Activated CD8-positive, alpha-beta memory T cell treated with anti-CD3 and anti-CD28 coated beads for 48 hours (primary cell): ENCODE data around the gene P2RY6.

Source experiments
- DNase-seq, 3 experiments: peaks; one replicate each; pipeline ENCODE4 v3.0.0-alpha.2; 2020; ENCODE audit warnings: low read depth in 2 of 3, low spot score in 2 of 3

Gene P2RY6

DNA sequence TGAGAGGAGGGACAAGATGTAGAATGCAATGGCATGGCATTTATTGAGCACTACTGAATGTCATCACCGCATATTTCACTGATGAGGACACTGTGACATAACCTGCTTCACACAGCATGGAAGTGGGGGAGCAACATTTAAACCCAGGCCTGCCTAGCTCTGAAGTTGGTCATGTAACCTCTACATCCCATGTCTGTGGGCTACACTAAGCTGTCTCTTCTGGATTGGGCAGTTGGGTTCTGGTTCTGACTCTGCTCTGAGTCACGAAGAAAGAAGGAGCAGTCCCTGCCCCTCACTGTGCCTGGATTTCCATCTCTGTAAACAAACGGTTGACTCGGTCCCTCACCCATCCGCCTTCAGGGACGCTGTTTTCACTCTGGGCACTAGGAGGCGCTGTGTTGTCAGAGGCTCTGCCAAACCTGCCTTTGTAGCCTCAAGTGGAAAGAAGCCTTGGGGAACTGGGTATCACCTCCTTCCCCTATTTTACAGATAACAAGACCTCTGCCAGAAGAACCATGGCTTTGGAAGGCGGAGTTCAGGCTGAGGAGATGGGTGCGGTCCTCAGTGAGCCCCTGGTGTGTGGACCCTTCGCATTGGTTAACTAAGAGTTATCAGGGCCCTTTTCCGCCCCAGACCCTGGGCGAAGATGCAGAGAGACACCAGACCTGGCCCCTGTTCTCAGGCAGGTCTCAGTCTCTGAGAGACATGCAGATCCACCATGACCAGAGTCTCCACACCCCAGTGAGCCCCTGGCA is 23.3 kb downstream of the P2RY6 start:
- peak; percentile 44 to 82 (median 71) for DNase-seq

GRCh38 chr11:73295996-73296318 is 23.8 kb downstream of the P2RY6 start:
- DNase-seq = no peak

DNA sequence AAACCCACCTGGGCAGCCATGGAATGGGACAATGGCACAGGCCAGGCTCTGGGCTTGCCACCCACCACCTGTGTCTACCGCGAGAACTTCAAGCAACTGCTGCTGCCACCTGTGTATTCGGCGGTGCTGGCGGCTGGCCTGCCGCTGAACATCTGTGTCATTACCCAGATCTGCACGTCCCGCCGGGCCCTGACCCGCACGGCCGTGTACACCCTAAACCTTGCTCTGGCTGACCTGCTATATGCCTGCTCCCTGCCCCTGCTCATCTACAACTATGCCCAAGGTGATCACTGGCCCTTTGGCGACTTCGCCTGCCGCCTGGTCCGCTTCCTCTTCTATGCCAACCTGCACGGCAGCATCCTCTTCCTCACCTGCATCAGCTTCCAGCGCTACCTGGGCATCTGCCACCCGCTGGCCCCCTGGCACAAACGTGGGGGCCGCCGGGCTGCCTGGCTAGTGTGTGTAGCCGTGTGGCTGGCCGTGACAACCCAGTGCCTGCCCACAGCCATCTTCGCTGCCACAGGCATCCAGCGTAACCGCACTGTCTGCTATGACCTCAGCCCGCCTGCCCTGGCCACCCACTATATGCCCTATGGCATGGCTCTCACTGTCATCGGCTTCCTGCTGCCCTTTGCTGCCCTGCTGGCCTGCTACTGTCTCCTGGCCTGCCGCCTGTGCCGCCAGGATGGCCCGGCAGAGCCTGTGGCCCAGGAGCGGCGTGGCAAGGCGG is 24.5 kb downstream of the P2RY6 start:
- DNase-seq = no peak

DNA sequence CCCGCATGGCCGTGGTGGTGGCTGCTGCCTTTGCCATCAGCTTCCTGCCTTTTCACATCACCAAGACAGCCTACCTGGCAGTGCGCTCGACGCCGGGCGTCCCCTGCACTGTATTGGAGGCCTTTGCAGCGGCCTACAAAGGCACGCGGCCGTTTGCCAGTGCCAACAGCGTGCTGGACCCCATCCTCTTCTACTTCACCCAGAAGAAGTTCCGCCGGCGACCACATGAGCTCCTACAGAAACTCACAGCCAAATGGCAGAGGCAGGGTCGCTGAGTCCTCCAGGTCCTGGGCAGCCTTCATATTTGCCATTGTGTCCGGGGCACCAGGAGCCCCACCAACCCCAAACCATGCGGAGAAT is 25.1 kb downstream of the P2RY6 start:
- no peak for DNase-seq

- DNase-seq = no peak
Measured at GRCh38 chr11:73297702-73298101, 25.6 kb downstream of the P2RY6 start.

DNA sequence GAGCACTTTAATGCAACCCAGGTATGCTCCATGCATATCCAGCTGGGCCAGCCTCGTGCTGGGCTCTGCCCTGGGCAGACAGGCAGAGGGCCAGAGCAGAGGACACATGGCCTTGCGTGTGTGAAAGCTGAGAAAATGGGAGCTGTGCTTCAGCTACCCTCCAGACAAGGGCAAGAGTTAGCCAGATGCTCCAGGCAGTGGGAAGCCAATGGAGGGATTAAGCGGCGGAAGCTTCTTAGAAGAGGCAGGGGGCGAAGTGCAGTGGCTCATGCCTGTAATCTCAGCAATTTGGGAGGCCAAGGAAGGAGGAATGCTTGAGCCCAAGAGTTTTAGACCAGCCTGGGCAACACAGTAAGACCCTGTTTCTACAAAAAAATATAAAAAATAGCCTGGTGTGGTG is 26.1 kb downstream of the P2RY6 start:
- no peak for DNase-seq

DNA sequence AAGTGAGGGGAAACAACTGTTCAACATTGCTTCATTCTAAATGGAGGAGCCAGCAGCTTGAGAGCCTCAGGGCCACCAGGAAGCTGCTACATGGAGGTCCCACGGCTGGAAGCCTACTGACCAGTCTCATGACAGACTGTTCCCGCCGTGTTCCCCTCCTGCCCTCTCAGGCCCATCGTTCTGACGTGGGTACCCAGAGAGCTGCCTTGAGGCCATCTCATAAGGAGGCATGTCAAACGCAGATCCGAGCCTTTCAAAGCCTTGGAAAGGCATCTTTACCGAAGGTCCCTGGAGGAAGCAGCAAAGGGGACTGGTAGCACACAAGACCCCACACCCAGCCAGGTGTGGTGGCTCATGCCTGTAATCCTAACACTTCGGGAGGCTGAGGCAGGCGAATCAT is 27.6 kb downstream of the P2RY6 start:
- no peak for DNase-seq

GRCh38 chr11:73306069-73306841 is 34.1 kb downstream of the P2RY6 start:
- no peak for DNase-seq

- DNase-seq = no peak
Measured at GRCh38 chr11:73306977-73307322, 34.8 kb downstream of the P2RY6 start.

DNA sequence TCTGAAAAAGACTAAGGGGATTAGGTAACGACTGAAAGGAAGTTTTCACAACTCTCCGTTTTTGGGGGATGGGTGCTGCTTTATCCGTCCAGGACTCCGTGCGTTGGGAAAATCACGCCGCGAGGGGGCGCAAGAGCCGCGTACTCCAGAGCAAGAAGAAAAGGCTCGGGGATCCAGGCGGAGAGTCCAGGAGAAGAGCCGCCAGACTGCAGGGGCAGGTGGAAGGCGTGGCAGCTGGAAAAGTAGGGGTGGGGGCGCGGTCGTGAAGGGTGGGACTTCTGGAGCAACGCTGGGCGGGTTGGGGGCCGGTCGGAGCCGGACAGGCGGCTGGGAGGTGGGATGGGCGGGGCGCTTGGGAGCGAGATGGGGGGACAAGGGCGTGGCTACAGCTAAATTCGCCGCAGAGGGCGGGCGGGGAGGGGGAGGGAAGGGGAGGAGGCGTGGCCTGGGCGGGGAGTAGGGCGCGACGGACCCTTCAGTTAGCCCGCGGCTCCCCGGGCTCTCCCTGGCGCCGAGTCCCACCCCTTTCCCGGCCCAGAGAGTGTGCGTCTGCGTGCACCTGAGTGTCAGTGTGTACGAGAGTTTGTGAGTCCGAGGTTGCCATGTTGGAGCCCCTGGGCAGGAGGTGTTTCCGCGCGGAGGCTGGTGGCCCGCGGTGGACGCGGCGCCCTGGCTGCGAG is 35.3 kb downstream of the P2RY6 start:
- DNase-seq = peak; percentile 70 to 97 (median 97)

GRCh38 chr11:73308003-73308960 is 36.1 kb downstream of the P2RY6 start, which contains the start of gene ARHGEF17:
ARHGEF17 (plus strand) TSS chr11:73308276; CDS start chr11:73308639, 363 bp downstream.
- no peak for DNase-seq

DNA sequence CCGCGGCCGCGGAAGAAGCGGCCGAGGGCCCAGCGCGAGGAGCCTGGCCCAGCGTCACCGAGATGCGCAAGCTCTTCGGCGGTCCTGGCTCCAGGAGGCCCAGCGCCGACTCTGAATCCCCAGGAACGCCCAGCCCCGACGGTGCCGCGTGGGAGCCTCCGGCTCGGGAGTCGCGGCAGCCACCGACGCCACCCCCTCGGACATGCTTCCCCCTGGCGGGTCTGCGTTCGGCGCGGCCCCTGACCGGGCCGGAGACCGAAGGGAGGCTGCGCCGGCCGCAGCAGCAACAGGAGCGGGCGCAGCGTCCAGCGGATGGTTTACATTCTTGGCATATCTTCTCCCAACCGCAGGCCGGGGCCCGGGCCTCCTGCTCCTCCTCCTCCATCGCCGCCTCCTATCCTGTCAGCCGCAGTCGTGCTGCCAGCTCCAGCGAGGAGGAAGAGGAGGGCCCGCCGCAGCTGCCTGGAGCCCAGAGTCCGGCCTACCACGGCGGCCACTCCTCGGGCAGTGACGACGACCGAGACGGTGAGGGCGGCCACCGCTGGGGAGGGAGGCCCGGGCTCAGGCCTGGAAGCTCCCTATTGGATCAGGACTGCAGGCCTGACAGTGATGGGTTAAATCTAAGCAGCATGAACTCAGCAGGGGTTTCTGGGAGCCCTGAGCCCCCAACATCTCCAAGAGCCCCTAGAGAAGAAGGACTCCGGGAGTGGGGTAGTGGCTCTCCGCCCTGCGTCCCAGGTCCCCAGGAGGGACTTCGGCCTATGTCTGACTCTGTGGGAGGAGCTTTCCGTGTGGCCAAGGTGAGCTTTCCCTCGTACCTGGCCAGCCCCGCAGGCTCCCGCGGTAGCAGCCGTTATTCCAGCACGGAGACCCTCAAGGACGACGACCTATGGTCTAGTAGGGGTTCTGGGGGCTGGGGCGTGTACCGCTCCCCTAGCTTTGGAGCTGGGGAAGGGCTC is 37.1 kb downstream of the P2RY6 start:
- no peak for DNase-seq

DNA sequence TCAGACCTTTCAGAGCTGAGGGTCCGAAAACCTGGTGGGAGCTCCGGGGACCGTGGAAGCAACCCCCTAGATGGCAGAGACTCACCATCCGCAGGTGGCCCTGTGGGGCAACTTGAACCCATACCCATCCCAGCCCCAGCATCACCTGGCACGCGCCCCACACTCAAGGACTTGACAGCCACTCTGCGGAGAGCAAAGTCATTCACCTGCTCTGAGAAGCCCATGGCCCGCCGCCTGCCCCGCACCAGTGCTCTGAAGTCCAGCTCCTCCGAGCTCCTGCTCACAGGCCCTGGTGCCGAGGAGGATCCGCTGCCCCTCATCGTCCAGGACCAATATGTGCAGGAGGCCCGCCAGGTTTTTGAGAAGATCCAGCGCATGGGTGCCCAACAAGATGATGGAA is 37.9 kb downstream of the P2RY6 start:
- no peak for DNase-seq

DNA sequence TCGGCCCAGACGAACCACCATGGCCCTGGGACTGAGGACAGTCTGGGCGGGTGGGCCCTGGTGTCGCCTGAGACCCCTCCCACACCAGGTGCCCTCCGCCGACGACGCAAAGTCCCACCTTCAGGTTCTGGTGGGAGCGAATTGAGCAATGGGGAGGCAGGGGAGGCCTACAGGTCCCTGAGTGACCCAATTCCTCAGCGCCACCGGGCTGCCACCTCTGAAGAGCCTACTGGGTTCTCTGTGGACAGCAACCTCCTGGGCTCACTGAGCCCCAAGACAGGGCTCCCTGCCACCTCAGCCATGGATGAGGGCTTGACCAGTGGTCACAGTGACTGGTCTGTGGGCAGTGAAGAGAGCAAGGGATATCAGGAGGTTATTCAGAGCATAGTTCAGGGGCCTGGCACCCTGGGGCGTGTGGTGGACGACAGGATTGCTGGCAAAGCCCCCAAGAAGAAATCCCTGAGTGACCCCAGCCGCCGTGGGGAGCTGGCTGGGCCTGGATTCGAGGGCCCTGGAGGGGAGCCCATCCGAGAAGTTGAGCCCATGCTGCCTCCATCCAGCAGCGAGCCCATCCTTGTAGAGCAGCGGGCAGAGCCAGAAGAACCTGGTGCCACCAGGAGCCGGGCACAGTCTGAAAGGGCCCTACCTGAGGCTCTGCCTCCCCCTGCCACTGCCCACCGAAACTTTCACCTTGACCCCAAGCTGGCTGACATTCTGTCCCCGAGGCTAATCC is 38.7 kb downstream of the P2RY6 start:
- DNase-seq = no peak

DNA sequence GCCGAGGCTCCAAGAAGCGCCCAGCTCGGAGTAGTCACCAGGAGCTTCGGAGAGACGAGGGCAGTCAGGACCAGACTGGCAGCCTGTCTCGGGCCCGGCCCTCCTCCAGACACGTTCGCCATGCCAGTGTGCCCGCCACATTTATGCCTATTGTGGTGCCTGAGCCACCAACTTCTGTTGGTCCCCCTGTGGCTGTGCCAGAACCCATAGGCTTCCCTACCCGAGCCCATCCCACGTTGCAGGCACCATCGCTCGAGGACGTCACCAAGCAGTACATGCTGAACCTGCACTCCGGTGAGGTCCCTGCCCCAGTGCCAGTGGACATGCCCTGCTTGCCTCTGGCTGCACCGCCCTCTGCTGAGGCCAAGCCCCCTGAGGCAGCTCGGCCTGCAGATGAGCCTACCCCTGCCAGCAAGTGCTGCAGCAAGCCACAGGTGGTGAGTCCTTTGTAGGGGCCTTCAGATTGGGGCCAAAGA is 39.3 kb downstream of the P2RY6 start:
- no peak for DNase-seq

- no peak for DNase-seq
Measured at GRCh38 chr11:73312036-73312435, 39.9 kb downstream of the P2RY6 start.

GRCh38 chr11:73312851-73313327 is 40.8 kb downstream of the P2RY6 start:
- DNase-seq = no peak

DNA sequence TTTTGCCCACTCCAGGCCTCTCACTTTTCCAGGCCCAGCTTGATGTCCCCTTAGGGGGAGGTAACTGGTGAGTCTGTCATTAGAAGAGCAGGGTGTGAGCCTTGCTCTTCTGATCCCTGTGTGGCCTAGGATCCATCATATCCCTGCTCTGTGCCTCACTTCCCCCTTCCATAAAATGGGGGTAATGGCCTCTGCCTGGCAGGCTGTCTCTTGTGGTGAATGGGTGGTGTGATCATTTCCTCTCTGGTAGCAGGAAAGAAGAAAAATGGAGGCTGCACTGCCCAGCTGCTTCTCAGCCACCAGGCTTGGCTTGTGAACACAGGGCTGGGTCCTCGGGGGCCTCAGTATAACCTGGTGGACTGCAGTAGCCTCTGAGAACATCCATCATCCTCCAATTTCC is 41.5 kb downstream of the P2RY6 start:
- no peak for DNase-seq
